ENCODE results near the gene ARHGAP10.

DNA sequence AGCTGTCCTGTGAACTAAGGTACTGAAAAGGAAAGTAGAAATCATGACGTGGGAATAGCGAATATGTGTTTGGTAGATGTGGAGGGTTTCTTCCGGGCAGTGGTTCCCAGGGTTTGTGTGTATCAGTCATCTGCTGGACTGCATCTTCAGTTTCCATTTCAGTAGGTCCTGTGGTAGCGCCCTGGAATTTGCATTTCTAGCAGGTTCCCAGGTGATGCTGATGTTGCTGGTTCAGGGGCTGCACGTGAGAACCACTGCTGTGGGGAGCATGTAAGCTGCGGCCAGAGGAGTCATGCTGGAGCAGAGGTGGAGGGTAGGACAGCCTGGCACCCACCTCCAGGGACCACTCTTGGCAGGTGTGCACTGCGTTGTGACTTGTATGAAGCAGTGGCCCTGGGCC lies 47.1 kb downstream of the ARHGAP10 start:
- TF ChIP-seq, protein P1, sequence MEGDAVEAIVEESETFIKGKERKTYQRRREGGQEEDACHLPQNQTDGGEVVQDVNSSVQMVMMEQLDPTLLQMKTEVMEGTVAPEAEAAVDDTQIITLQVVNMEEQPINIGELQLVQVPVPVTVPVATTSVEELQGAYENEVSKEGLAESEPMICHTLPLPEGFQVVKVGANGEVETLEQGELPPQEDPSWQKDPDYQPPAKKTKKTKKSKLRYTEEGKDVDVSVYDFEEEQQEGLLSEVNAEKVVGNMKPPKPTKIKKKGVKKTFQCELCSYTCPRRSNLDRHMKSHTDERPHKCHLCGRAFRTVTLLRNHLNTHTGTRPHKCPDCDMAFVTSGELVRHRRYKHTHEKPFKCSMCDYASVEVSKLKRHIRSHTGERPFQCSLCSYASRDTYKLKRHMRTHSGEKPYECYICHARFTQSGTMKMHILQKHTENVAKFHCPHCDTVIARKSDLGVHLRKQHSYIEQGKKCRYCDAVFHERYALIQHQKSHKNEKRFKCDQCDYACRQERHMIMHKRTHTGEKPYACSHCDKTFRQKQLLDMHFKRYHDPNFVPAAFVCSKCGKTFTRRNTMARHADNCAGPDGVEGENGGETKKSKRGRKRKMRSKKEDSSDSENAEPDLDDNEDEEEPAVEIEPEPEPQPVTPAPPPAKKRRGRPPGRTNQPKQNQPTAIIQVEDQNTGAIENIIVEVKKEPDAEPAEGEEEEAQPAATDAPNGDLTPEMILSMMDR (IDR thresholded peaks at IDR 0.05; ENCODE audit: low read length) = no peak
- TF ChIP-seq EZH2 (optimal IDR thresholded peaks at IDR 0.05; ENCODE audit: low read depth, low read length) (no peak), EZH2phosphoT487 (IDR thresholded peaks at IDR 0.05; ENCODE audit: low read length) (no peak)

Data from MM.1S (cell line).